Caco-2 (cell line): ENCODE results near the gene BRD3OS. TPM values are rescaled to one million over a fixed set of nuclear protein-coding genes. Genes with fewer than 3 reads are reported as not detected.

ENCODE experiments used
- BruUV-seq: library from RNA; stranded (reverse); fragments of 400-500 nt; replicated peaks from 2 replicates; lab custom pipeline; 2021; lab: Mats Ljungman, UMichigan
- CTCF ChIA-PET: fragments of 300-600 bp; sonication (Branson Sonifier 250); formaldehyde crosslinking; loops from one replicate; lab custom pipeline; 2022; ENCODE audit warnings: antibody characterized with exemption; lab: Charles Lee
- POLR2A ChIA-PET: fragments of 300-600 bp; sonication (Branson Sonifier 250); formaldehyde crosslinking; loops from one replicate; lab custom pipeline; 2022; ENCODE audit warnings: antibody characterized with exemption; lab: Charles Lee
- DNase-seq, 2 experiments: peaks; one replicate each; pipeline versions ENCODE4 v3.0.0 to v3.0.0-alpha.2; 2020 to 2022
- H3K27me3 ChIP-seq: replicated peaks from 2 replicates; pipeline ENCODE4 v1.6.0; 2011; ENCODE audit warnings: low read length; ENCODE audit not compliant: control insufficient read depth, insufficient read depth
- H3K36me3 ChIP-seq: 2 replicates; pipeline ENCODE4 v1.5.1; 2011; ENCODE audit warnings: low read length; ENCODE audit not compliant: control insufficient read depth, insufficient read depth
- H3K4me1 ChIP-seq: fragments of 250-450 bp; sonication (Bioruptor Pico); 2 replicates; pipeline ENCODE4 v1.5.1; 2020; ENCODE audit warnings: mild to moderate bottlenecking
- H3K4me3 ChIP-seq: 2 replicates; pipeline ENCODE4 v1.5.1; 2011; ENCODE audit warnings: low read depth, mild to moderate bottlenecking, control low read depth, low read length
- H3K9me3 ChIP-seq: fragments of 250-450 bp; sonication (Bioruptor Pico); 2 replicates; pipeline ENCODE4 v1.5.1; 2020; ENCODE audit warnings: mild to moderate bottlenecking, moderate library complexity
- H3K27ac Mint-ChIP-seq: one replicate; pipeline ENCODE4 v1.8.0; 2022; ENCODE audit warnings: mixed read lengths; ENCODE audit not compliant: unreplicated experiment
- H3K27me3 Mint-ChIP-seq: one replicate; pipeline ENCODE4 v1.8.0; 2022; ENCODE audit warnings: mixed read lengths; ENCODE audit not compliant: insufficient read depth, unreplicated experiment
- H3K36me3 Mint-ChIP-seq: one replicate; pipeline ENCODE4 v1.8.0; 2022; ENCODE audit warnings: mild to moderate bottlenecking, mixed read lengths; ENCODE audit not compliant: insufficient read depth, unreplicated experiment
- H3K4me1 Mint-ChIP-seq: one replicate; pipeline ENCODE4 v1.8.0; 2022; ENCODE audit warnings: low read depth, mixed read lengths; ENCODE audit not compliant: unreplicated experiment
- H3K4me3 Mint-ChIP-seq: one replicate; pipeline ENCODE4 v1.8.0; 2022; ENCODE audit warnings: mild to moderate bottlenecking, moderate library complexity, mixed read lengths; ENCODE audit not compliant: unreplicated experiment
- H3K9me3 Mint-ChIP-seq: one replicate; pipeline ENCODE4 v1.8.0; 2022; ENCODE audit warnings: mixed read lengths; ENCODE audit not compliant: unreplicated experiment
- CTCF ChIP-seq, 2 experiments: fragments of 200-600 bp in 1 of 2; IDR thresholded peaks; 1 replicate in 1 of 2; 2 replicates in 1 of 2; pipeline versions ENCODE4 v1.5.1 to v1.8.0; 2011 to 2022; ENCODE audit warnings: antibody characterized with exemption in 1 of 2, control low read depth in 1 of 2, inconsistent platforms in 1 of 2, low read depth in 1 of 2, low read length in 1 of 2, mild to moderate bottlenecking in 1 of 2, moderate library complexity in 1 of 2; ENCODE audit not compliant: insufficient read depth in 1 of 2, severe bottlenecking in 1 of 2, unreplicated experiment in 1 of 2
- intact Hi-C: fragments of 100-400 bp; cut with micrococcal nuclease; formaldehyde crosslinking; loops from one replicate; pipeline ENCODE4 v1.10.0; 2022; ENCODE audit not compliant: unreplicated experiment
- total RNA-seq: library from RNA; stranded (reverse); gene quantifications from 2 replicates; pipeline ENCODE4 v1.2.3, GENCODE V29; 2022

Gene BRD3OS
- total RNA-seq, 1 experiment from 2014 or later, result 9.4 TPM

- ChIA-PET POLR2A (no interaction called here), CTCF (interaction anchor here (0.7 kb wide), 1 partner anchor 90 kb away, joined by 4 read pairs; no protein-coding TSS in a partner anchor)
- no TSS peak for BruUV-seq
- no peak for DNase-seq
- Histone ChIP-seq H3K9me3 (no peaks in the 10 kb centered on the region), H3K4me1 (no peaks in the 10 kb centered on the region), H3K4me3 (no peak overlapping the region), H3K36me3 (peaks cover 3% of the 10 kb centered on the region), H3K27me3 (no peaks in the 10 kb centered on the region)
- intact Hi-C loops, result no loop called here
- H3K9me3 Mint-ChIP-seq, result no peaks in the 10 kb centered on the region
- H3K27me3 Mint-ChIP-seq, result no peaks in the 10 kb centered on the region
- H3K27ac Mint-ChIP-seq, result no peak overlapping the region
- no peak for TF ChIP-seq CTCF (IDR thresholded peaks at IDR 0.05; ENCODE audit: insufficient read depth in 1 of 2, low read depth in 1 of 2, low read length in 1 of 2, severe bottlenecking in 1 of 2, unreplicated experiment in 1 of 2)
- H3K4me1 Mint-ChIP-seq, result no peaks in the 10 kb centered on the region
- peaks cover 51% of the 10 kb centered on the region for H3K36me3 Mint-ChIP-seq
- H3K4me3 Mint-ChIP-seq, result no peak overlapping the region
These were observed 27.2 kb downstream of the BRD3OS start for GRCh38 chr9:134052491-134052890.

- POLR2A ChIA-PET, result no interaction called here
- Histone ChIP-seq H3K4me3 (no peak overlapping the region), H3K36me3 (peaks cover 3% of the 10 kb centered on the region), H3K4me1 (no peaks in the 10 kb centered on the region), H3K27me3 (no peaks in the 10 kb centered on the region), H3K9me3 (no peaks in the 10 kb centered on the region)
- CTCF ChIA-PET, result no interaction called here
- H3K27me3 Mint-ChIP-seq, result no peaks in the 10 kb centered on the region
- no peaks in the 10 kb centered on the region for H3K4me1 Mint-ChIP-seq
- H3K36me3 Mint-ChIP-seq, result peaks cover 51% of the 10 kb centered on the region
- no TSS peak for BruUV-seq
- no peaks in the 10 kb centered on the region for H3K9me3 Mint-ChIP-seq
- no peak overlapping the region for H3K27ac Mint-ChIP-seq
- no peak overlapping the region for H3K4me3 Mint-ChIP-seq
- TF ChIP-seq CTCF (IDR thresholded peaks at IDR 0.05; ENCODE audit: insufficient read depth in 1 of 2, low read depth in 1 of 2, low read length in 1 of 2, severe bottlenecking in 1 of 2, unreplicated experiment in 1 of 2), result no peak
- intact Hi-C loops, result no loop called here
- no peak for DNase-seq
These were observed 27.7 kb downstream of the BRD3OS start for GRCh38 chr9:134052941-134053340.

GRCh38 chr9:134053401-134053871 is 28.2 kb downstream of the BRD3OS start:
- Histone ChIP-seq H3K4me1 (no peaks in the 10 kb centered on the region), H3K9me3 (no peaks in the 10 kb centered on the region), H3K4me3 (no peak overlapping the region), H3K27me3 (no peaks in the 10 kb centered on the region), H3K36me3 (peaks cover 3% of the 10 kb centered on the region)
- Mint-ChIP-seq H3K27me3 (no peaks in the 10 kb centered on the region), H3K36me3 (peaks cover 46% of the 10 kb centered on the region), H3K4me3 (no peak overlapping the region), H3K27ac (no peak overlapping the region), H3K4me1 (no peaks in the 10 kb centered on the region), H3K9me3 (no peaks in the 10 kb centered on the region)
- POLR2A ChIA-PET, result no interaction called here
- no TSS peak for BruUV-seq
- no peak for TF ChIP-seq CTCF (IDR thresholded peaks at IDR 0.05; ENCODE audit: insufficient read depth in 1 of 2, low read depth in 1 of 2, low read length in 1 of 2, severe bottlenecking in 1 of 2, unreplicated experiment in 1 of 2)
- intact Hi-C loops, result no loop called here
- CTCF ChIA-PET, result no interaction called here
- DNase-seq, result no peak
